ENCODE measurements around the gene BMP6. TPM values are rescaled to one million over a fixed set of nuclear protein-coding genes. Genes with fewer than 3 reads are reported as not detected.

Gene BMP6
- total and polyA plus RNA-seq, 2 of the 8 experiments (the other 6 are each of a cell fraction or from before 2014, with no cell fraction given) = 2.0 to 2.1 TPM

GRCh38 chr6:7691021-7691420 lies 34.9 kb upstream of the BMP6 start (continued):
- TF ChIP-seq CHD1 (IDR thresholded peaks at IDR 0.05; ENCODE audit: low read depth, low read length) (no peak), NRF1 (IDR thresholded peaks at IDR 0.05; ENCODE audit: low read depth, low read length) (no peak)

Measured in H1 (cell line).